ENCODE measurements around the gene PACRGL. TPM values are rescaled to one million over a fixed set of nuclear protein-coding genes. Genes with fewer than 3 reads are reported as not detected.

PACRGL gene
- polyA plus RNA-seq, 2 of the 4 experiments (the other 2 are of a cell fraction), result 15.1 to 21.8 TPM

DNA sequence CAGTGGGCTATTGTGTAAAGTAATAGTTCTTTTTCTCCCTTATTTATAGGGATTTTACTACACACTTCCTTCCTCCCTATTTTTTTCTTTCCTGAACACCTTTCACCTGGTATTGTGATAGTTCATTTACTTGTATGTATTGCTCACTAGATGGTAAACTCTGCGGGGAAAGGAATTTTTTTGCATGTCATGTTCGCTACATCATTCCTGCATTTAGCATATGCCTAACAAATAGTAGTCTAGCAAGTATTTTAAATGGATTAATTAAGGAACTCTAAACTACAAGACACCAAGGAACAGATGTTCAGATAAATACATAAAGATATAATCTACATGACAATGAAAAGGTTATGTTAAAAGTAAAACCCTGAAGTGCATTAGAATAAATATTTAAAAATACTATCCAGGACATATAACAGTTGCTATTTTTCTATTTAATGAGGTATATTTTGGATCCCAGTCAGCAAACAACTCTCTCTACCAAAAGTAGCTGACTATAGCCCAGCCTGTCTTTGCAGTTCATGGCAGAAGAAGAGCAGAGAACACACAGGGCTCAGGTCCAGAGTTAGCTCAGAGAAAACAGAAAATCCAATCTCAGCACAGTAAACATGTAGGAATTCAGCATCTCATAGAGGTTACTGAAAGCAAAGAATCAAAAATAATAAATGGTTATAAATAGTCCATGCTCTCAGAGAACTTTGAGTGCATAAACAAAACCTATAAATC, 87.8 kb downstream of the PACRGL start (continued):
- TF ChIP-seq, protein P1, sequence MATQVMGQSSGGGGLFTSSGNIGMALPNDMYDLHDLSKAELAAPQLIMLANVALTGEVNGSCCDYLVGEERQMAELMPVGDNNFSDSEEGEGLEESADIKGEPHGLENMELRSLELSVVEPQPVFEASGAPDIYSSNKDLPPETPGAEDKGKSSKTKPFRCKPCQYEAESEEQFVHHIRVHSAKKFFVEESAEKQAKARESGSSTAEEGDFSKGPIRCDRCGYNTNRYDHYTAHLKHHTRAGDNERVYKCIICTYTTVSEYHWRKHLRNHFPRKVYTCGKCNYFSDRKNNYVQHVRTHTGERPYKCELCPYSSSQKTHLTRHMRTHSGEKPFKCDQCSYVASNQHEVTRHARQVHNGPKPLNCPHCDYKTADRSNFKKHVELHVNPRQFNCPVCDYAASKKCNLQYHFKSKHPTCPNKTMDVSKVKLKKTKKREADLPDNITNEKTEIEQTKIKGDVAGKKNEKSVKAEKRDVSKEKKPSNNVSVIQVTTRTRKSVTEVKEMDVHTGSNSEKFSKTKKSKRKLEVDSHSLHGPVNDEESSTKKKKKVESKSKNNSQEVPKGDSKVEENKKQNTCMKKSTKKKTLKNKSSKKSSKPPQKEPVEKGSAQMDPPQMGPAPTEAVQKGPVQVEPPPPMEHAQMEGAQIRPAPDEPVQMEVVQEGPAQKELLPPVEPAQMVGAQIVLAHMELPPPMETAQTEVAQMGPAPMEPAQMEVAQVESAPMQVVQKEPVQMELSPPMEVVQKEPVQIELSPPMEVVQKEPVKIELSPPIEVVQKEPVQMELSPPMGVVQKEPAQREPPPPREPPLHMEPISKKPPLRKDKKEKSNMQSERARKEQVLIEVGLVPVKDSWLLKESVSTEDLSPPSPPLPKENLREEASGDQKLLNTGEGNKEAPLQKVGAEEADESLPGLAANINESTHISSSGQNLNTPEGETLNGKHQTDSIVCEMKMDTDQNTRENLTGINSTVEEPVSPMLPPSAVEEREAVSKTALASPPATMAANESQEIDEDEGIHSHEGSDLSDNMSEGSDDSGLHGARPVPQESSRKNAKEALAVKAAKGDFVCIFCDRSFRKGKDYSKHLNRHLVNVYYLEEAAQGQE (IDR thresholded peaks at IDR 0.05), result no peak
- TF ChIP-seq HOXA7 (CRISPR knock-in tag; IDR thresholded peaks at IDR 0.05), result no peak
- TF ChIP-seq, protein P2, sequence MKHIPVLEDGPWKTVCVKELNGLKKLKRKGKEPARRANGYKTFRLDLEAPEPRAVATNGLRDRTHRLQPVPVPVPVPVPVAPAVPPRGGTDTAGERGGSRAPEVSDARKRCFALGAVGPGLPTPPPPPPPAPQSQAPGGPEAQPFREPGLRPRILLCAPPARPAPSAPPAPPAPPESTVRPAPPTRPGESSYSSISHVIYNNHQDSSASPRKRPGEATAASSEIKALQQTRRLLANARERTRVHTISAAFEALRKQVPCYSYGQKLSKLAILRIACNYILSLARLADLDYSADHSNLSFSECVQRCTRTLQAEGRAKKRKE (CRISPR knock-in tag; IDR thresholded peaks at IDR 0.05; ENCODE audit: low read depth), result no peak
- no peak for TF ChIP-seq POLR2AphosphoS2 (conservative IDR thresholded peaks at IDR 0.05; ENCODE audit: low read length)
- TF ChIP-seq ZNF302 (CRISPR knock-in tag; IDR thresholded peaks at IDR 0.05), result no peak
- no peak for TF ChIP-seq CEBPB (IDR thresholded peaks at IDR 0.05)
- TF ChIP-seq HOXB13 (CRISPR knock-in tag; IDR thresholded peaks at IDR 0.05; ENCODE audit: low read depth), result no peak
- TF ChIP-seq TP53 (CRISPR knock-in tag; IDR thresholded peaks at IDR 0.05), result no peak
- no peak for TF ChIP-seq ESRRA (IDR thresholded peaks at IDR 0.05; ENCODE audit: borderline replicate concordance, low read length)

Data from A549 (cell line).